GF-D8 (cell line): ENCODE measurements around the gene ARNT2.
"Not testable (repeated sequence)": the region's sequence is repeated elsewhere in the genome, so short reads cannot be mapped to it uniquely, and the experiment has no call there.

Source experiments
- DNase-seq: peaks from one replicate; lab custom pipeline; 2025; lab: John Stamatoyannopoulos, UW

Gene ARNT2

DNA sequence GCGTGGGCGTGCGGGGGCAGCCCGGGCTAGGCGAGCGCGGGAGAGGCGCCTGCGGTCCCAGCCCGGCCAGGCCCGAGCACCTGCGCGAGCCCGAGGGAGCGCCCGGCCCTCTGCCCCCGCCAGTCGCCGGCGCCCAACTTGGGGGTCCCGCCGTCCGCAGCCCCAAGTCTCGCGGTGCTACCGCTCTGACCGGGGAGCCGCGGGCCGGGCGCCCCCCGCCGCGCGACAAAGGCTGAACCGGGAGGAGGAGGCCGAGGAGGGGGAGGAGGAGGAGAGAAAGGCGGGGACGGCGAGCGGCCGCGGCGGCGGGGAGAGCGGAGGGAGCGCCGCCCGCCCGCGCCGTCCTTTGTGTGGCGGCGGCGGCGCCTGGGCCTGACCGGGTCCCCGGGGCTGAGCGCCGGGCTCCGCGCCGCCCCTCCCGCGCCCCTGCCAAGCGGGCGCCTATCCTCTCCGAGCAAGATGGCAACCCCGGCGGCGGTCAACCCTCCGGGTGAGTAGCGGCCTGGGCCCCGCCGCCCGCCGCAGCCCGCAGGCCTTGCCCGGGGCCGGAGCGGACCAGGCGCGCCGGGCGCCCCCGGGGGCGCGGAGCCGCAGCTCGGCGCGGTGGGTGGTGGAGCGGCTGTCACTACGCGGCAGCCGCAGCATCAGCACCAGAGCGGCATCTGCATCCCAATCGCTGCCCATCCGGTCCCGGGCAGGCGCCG lies at the start of gene ARNT2:
ARNT2 (plus strand) TSS at position 326 of the 704 bp plus-strand sequence; CDS start at position 460, 134 bp downstream.
- no peak for DNase-seq

GRCh38 chr15:80367094-80367493 lies 37.1 kb upstream of the ARNT2 start:
- no peak for DNase-seq

- DNase-seq: no peak
Observed at GRCh38 chr15:80367661-80368060, 36.5 kb upstream of the ARNT2 start.

DNA sequence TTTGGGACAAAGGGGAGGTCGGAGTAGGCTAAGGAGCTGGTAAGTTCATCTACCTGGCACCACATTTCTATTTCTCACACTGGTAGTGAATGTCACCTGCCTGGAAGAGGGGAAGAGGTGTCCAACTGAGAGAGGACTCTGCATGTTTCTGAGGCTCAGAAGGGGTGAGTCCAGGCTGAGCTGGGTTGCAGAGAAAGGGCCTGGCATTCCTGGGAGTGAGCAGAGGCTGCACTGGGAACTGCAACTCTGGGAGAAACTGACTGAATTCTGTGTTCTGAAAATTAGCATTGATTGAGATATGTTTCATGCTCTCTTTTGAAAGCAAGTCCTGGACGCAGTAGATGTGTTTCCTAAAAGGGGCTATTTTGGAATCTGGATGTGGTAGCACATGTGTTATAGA lies 32.3 kb upstream of the ARNT2 start:
- DNase-seq: no peak

- DNase-seq: no peak
Observed at GRCh38 chr15:80374441-80374840, 29.7 kb upstream of the ARNT2 start.

- no peak for DNase-seq
Observed at GRCh38 chr15:80375968-80376891, 28.0 kb upstream of the ARNT2 start.

GRCh38 chr15:80379693-80380092 lies 24.5 kb upstream of the ARNT2 start:
- no peak for DNase-seq

DNA sequence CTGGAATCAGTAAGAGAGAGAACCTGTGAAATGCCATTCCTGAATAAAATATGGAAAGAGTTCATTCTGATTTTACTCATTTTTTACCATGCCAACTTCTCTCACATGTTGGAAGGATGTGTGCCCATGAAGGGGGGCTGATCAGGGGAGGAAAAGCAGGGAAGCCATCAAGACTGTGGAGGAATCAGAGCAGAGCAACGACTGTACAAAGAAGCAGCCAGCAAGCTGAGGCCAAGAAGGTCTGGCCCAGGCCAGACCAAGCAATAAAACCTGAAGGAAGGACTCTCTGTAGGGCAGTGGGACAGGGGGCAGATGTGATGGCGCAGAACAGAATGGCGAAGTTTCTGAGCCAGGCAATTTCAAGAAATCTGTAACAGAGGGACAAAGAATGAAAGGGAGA lies 24.0 kb upstream of the ARNT2 start:
- no peak for DNase-seq

GRCh38 chr15:80382285-80382684 lies 21.9 kb upstream of the ARNT2 start:
- no peak for DNase-seq

GRCh38 chr15:80384432-80384831 lies 19.8 kb upstream of the ARNT2 start:
- DNase-seq: no peak

- no peak for DNase-seq
Observed at GRCh38 chr15:80386151-80386550, 18.0 kb upstream of the ARNT2 start.

- no peak for DNase-seq
Observed at GRCh38 chr15:80388326-80388725, 15.9 kb upstream of the ARNT2 start.

GRCh38 chr15:80389370-80389769 lies 14.8 kb upstream of the ARNT2 start:
- no peak for DNase-seq

DNA sequence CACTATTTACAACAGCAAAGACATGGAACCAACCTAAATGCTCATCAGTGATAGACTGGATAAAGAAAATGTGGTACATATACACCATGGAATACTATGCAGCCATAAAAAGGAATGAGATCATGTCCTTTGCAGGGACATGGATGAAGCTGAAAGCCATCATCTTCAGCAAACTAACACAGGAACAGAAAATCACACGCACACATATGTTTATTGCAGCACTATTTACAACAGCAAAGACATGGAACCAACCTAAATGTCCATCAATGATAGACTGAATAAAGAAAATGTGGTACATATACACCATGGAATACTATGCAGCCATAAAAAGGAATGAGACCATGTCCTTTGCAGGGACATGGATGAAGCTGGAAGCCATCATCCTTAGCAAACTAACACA lies 13.2 kb upstream of the ARNT2 start:
- DNase-seq: not testable (repeated sequence)

DNA sequence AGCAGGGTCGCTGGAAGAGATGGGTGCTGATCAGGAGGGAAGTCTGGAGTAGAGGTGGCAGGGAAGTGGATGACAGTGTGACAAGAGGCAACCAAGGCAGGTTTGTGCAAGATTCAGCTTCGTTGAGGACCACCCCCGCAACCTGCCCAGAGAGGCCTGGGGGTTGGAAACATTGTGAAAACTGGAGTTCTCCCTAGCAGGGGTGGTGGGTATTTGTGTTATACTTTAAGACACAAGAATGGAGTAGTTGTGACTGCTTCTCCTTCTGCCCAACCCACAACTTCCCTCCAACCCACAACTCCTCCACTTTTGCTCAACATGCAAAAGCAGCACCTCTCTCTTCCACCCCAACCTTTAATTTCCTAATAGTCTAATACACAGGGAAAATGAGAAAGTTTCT lies 8.6 kb upstream of the ARNT2 start:
- DNase-seq: no peak

- DNase-seq: no peak
Observed at GRCh38 chr15:80396096-80396495, 8.1 kb upstream of the ARNT2 start.

GRCh38 chr15:80399508-80399907 lies 4.7 kb upstream of the ARNT2 start:
- no peak for DNase-seq

- no peak for DNase-seq
Observed at GRCh38 chr15:80401456-80401855, 2.7 kb upstream of the ARNT2 start.

GRCh38 chr15:80402339-80402738 lies 1.8 kb upstream of the ARNT2 start:
- no peak for DNase-seq

DNA sequence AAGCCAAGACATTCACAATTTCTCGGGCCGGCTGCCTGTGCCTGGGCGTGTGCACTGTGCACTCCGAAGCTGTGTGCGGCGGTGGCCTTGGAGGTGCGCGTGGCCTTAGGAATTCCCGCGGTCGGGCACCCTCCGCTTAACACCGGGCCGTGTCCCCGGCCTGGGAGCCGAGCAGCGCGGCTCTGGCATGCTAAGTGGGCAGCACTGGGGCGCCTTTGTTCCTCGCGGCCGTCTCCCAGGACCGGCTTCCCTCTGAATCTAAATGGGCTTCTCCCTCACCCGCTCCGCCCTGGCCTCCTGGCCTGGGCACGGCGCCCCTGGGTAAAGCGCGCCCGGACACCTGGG lies 498 bp upstream of the ARNT2 start:
- no peak for DNase-seq

DNA sequence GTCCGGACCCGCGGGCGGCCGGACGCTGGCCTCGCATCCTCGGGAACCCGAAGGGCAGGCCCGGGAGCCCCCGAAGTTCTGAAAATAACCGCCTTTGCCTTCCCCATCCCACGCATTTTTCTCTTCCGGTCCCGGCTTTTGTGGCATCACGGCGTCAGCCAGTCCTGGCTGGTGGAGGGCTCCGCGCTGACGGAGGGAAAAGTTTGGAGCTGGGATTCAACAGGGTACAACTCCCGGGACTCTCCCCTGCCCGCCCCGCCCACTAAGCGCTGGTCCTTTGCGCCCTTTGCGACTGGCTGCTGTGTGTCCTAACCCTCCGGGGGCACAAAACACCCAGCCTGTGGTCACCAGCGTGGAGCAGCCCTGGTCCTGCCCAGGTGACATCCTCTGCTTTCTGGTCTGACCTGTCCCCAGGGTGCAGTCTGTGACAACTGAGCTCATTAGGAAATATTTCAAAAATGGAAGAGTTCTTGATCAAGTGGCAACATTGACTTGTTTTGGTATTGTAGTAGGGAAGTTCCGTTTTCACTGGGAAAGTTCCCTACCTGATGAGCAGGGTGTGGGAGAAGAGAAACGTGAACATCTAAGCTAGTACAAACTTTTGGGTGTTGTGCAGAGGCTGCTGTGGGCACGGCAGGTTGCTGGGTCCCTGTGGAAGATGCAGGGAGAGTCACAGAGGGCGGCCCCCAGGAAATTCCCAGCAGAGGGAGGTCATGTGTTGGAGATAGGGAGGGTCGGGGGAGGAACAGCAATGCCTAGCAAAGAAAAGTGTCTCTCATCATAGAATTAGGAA lies 775 bp downstream of the ARNT2 start:
- no peak for DNase-seq

- DNase-seq: no peak
Observed at GRCh38 chr15:80405554-80405850, 1.3 kb downstream of the ARNT2 start.

GRCh38 chr15:80405970-80406369 lies 1.8 kb downstream of the ARNT2 start:
- no peak for DNase-seq
